Neuron (in vitro differentiated cells): ENCODE results near the gene LRRC72.
"Not testable (repeated sequence)": the region's sequence is repeated elsewhere in the genome, so short reads cannot be mapped to it uniquely, and the experiment has no call there.

Experiments
- H2AFZ ChIP-seq: one replicate; pipeline ENCODE4 v1.6.1; 2013; ENCODE audit warnings: low read depth, mild to moderate bottlenecking, inconsistent platforms, low read length, moderate library complexity
- H3K27me3 ChIP-seq: one replicate; pipeline ENCODE4 v1.6.1; 2013; ENCODE audit warnings: low read length; ENCODE audit not compliant: insufficient read depth
- H3K36me3 ChIP-seq: one replicate; pipeline ENCODE4 v1.6.1; 2013; ENCODE audit warnings: low read length; ENCODE audit not compliant: insufficient read depth
- H3K4me1 ChIP-seq: one replicate; pipeline ENCODE4 v1.6.1; 2013; ENCODE audit warnings: low read length; ENCODE audit not compliant: insufficient read depth
- H3K4me3 ChIP-seq: 2 replicates; pipeline ENCODE4 v1.5.1; 2013; ENCODE audit warnings: mild to moderate bottlenecking, low read length, moderate library complexity
- H3K9me3 ChIP-seq: one replicate; pipeline ENCODE4 v1.6.1; 2013; ENCODE audit warnings: low read length

LRRC72 gene

GRCh38 chr7:16594676-16595075 lies 68.1 kb downstream of the LRRC72 start:
- H3K9me3 ChIP-seq, result no peaks in the 10 kb centered on the region
- H3K4me1 ChIP-seq, result no peaks in the 10 kb centered on the region
- no peaks in the 10 kb centered on the region for H3K36me3 ChIP-seq
- no peak overlapping the region for H3K4me3 ChIP-seq
- H2AFZ ChIP-seq, result no peak overlapping the region
- H3K27me3 ChIP-seq, result no peaks in the 10 kb centered on the region

- H3K4me3 ChIP-seq, H3K27me3 ChIP-seq: not testable (repeated sequence)
Measured at GRCh38 chr7:16595596-16595995, 69.0 kb downstream of the LRRC72 start.

GRCh38 chr7:16598015-16598414 lies 71.4 kb downstream of the LRRC72 start:
- H2AFZ ChIP-seq, result no peak overlapping the region
- peaks cover 32% of the 10 kb centered on the region for H3K36me3 ChIP-seq
- no peaks in the 10 kb centered on the region for H3K9me3 ChIP-seq
- H3K4me3 ChIP-seq, result no peak overlapping the region
- no peaks in the 10 kb centered on the region for H3K4me1 ChIP-seq
- no peaks in the 10 kb centered on the region for H3K27me3 ChIP-seq

More at GRCh38 chr7:16595596-16595995, 69.0 kb downstream of the LRRC72 start:
- not testable (repeated sequence) for H3K9me3 ChIP-seq, H3K36me3 ChIP-seq, H3K4me1 ChIP-seq, H2AFZ ChIP-seq

GRCh38 chr7:16599860-16600259 lies 73.2 kb downstream of the LRRC72 start:
- Histone ChIP-seq H3K4me1 (no peaks in the 10 kb centered on the region), H3K36me3 (peaks cover 49% of the 10 kb centered on the region), H3K9me3 (no peaks in the 10 kb centered on the region), H3K27me3 (no peaks in the 10 kb centered on the region), H2AFZ (no peak overlapping the region), H3K4me3 (no peak overlapping the region)

GRCh38 chr7:16603633-16604032 lies 77.0 kb downstream of the LRRC72 start:
- Histone ChIP-seq H3K9me3 (no peaks in the 10 kb centered on the region), H3K4me3 (no peak overlapping the region), H3K36me3 (peaks cover 62% of the 10 kb centered on the region)

GRCh38 chr7:16604054-16604453 lies 77.4 kb downstream of the LRRC72 start:
- peaks cover 64% of the 10 kb centered on the region for H3K36me3 ChIP-seq
- no peaks in the 10 kb centered on the region for H3K27me3 ChIP-seq
- H2AFZ ChIP-seq, result no peak overlapping the region
- H3K4me3 ChIP-seq, result no peak overlapping the region
- no peaks in the 10 kb centered on the region for H3K4me1 ChIP-seq
- no peaks in the 10 kb centered on the region for H3K9me3 ChIP-seq

More at GRCh38 chr7:16603633-16604032, 77.0 kb downstream of the LRRC72 start:
- Histone ChIP-seq H2AFZ (no peak overlapping the region), H3K27me3 (no peaks in the 10 kb centered on the region), H3K4me1 (no peaks in the 10 kb centered on the region)

- no peak overlapping the region for H2AFZ ChIP-seq
- no peaks in the 10 kb centered on the region for H3K27me3 ChIP-seq
- no peak overlapping the region for H3K4me3 ChIP-seq
- H3K4me1 ChIP-seq, result no peaks in the 10 kb centered on the region
- H3K9me3 ChIP-seq, result no peaks in the 10 kb centered on the region
- H3K36me3 ChIP-seq, result peaks cover 58% of the 10 kb centered on the region
Measured at GRCh38 chr7:16606704-16607103, 80.1 kb downstream of the LRRC72 start.

GRCh38 chr7:16609842-16610450 lies 83.3 kb downstream of the LRRC72 start:
- Histone ChIP-seq H3K4me3 (no peak overlapping the region), H3K36me3 (peaks cover 44% of the 10 kb centered on the region), H3K4me1 (no peaks in the 10 kb centered on the region), H3K9me3 (no peaks in the 10 kb centered on the region), H2AFZ (no peak overlapping the region), H3K27me3 (no peaks in the 10 kb centered on the region)

GRCh38 chr7:16611711-16612110 lies 85.1 kb downstream of the LRRC72 start:
- Histone ChIP-seq H3K9me3 (peaks cover 1% of the 10 kb centered on the region), H2AFZ (no peak overlapping the region), H3K36me3 (peaks cover 50% of the 10 kb centered on the region), H3K4me1 (peaks cover 5% of the 10 kb centered on the region), H3K27me3 (no peaks in the 10 kb centered on the region), H3K4me3 (no peak overlapping the region)

- Histone ChIP-seq H3K4me3 (no peak overlapping the region), H3K36me3 (peaks cover 35% of the 10 kb centered on the region), H3K4me1 (peaks cover 5% of the 10 kb centered on the region), H3K27me3 (no peaks in the 10 kb centered on the region), H2AFZ (no peak overlapping the region), H3K9me3 (peaks cover 2% of the 10 kb centered on the region)
Measured at GRCh38 chr7:16615228-16615627, 88.6 kb downstream of the LRRC72 start.

GRCh38 chr7:16616122-16616521 lies 89.5 kb downstream of the LRRC72 start:
- peaks cover 37% of the 10 kb centered on the region for H3K36me3 ChIP-seq
- peaks cover 5% of the 10 kb centered on the region for H3K4me1 ChIP-seq
- peaks cover 2% of the 10 kb centered on the region for H3K9me3 ChIP-seq
- H3K4me3 ChIP-seq, result no peak overlapping the region
- H3K27me3 ChIP-seq, result no peaks in the 10 kb centered on the region
- H2AFZ ChIP-seq, result no peak overlapping the region

- Histone ChIP-seq H3K27me3 (no peaks in the 10 kb centered on the region), H3K36me3 (peaks cover 41% of the 10 kb centered on the region), H2AFZ (no peak overlapping the region), H3K4me3 (no peak overlapping the region), H3K4me1 (peaks cover 5% of the 10 kb centered on the region), H3K9me3 (peaks cover 2% of the 10 kb centered on the region)
Measured at GRCh38 chr7:16616542-16616941, 89.9 kb downstream of the LRRC72 start.

GRCh38 chr7:16619979-16620408 lies 93.4 kb downstream of the LRRC72 start:
- Histone ChIP-seq H3K4me3 (no peak overlapping the region), H3K4me1 (peaks cover 5% of the 10 kb centered on the region), H3K9me3 (peaks cover 2% of the 10 kb centered on the region), H2AFZ (no peak overlapping the region), H3K36me3 (peaks cover 45% of the 10 kb centered on the region), H3K27me3 (no peaks in the 10 kb centered on the region)

- Histone ChIP-seq H3K27me3 (no peaks in the 10 kb centered on the region), H3K4me3 (no peak overlapping the region), H3K36me3 (peaks cover 26% of the 10 kb centered on the region), H3K4me1 (no peaks in the 10 kb centered on the region), H3K9me3 (no peaks in the 10 kb centered on the region), H2AFZ (no peak overlapping the region)
Measured at GRCh38 chr7:16626388-16626787, 99.8 kb downstream of the LRRC72 start.
